ENCODE measurements around the gene SPATS2. TPM values are rescaled to one million over a fixed set of nuclear protein-coding genes. Genes with fewer than 3 reads are reported as not detected.

The SPATS2 gene
- total RNA-seq, 1 experiment from 2014 or later = 43.1 TPM

- intact Hi-C loops (cut with micrococcal nuclease; ENCODE audit: unreplicated experiment) = no loop called here
- BruUV-seq (replicated peaks) = no TSS peak
- no peaks in the 10 kb centered on the region for H3K9me3 Mint-ChIP-seq (ENCODE audit: unreplicated experiment)
- Histone ChIP-seq H3K36me3 (ENCODE audit: control insufficient read depth, insufficient read depth, low read length) (peaks cover 9% of the 10 kb centered on the region), H3K9me3 (no peaks in the 10 kb centered on the region), H3K4me3 (ENCODE audit: low read depth, low read length) (no peak overlapping the region), H3K27me3 (replicated peaks; ENCODE audit: control insufficient read depth, insufficient read depth, low read length) (no peaks in the 10 kb centered on the region), H3K4me1 (no peaks in the 10 kb centered on the region)
- no peak for DNase-seq
- POLR2A ChIA-PET = no interaction called here
- H3K4me1 Mint-ChIP-seq (ENCODE audit: low read depth, unreplicated experiment) = no peaks in the 10 kb centered on the region
- no peak overlapping the region for H3K4me3 Mint-ChIP-seq (ENCODE audit: unreplicated experiment)
- no peak for TF ChIP-seq CTCF (IDR thresholded peaks at IDR 0.05; ENCODE audit: insufficient read depth in 1 of 2, low read depth in 1 of 2, low read length in 1 of 2, severe bottlenecking in 1 of 2, unreplicated experiment in 1 of 2)
- H3K27ac Mint-ChIP-seq (ENCODE audit: unreplicated experiment) = no peak overlapping the region
- H3K36me3 Mint-ChIP-seq (ENCODE audit: insufficient read depth, unreplicated experiment) = peaks cover 62% of the 10 kb centered on the region
- CTCF ChIA-PET = no interaction called here
- H3K27me3 Mint-ChIP-seq (ENCODE audit: insufficient read depth, unreplicated experiment) = no peaks in the 10 kb centered on the region
Measured at GRCh38 chr12:49562233-49562632, 195.0 kb downstream of the SPATS2 start.

- H3K4me1 Mint-ChIP-seq (ENCODE audit: low read depth, unreplicated experiment) = no peaks in the 10 kb centered on the region
- no peak overlapping the region for H3K27ac Mint-ChIP-seq (ENCODE audit: unreplicated experiment)
- ChIA-PET CTCF (interaction anchor here (1.1 kb wide), 1 partner anchor 18 kb away, joined by 3 read pairs; no protein-coding TSS in a partner anchor), POLR2A (no interaction called here)
- no TSS peak for BruUV-seq (replicated peaks)
- peaks cover 9% of the 10 kb centered on the region for H3K36me3 ChIP-seq (ENCODE audit: control insufficient read depth, insufficient read depth, low read length)
- H3K4me3 ChIP-seq (ENCODE audit: low read depth, low read length) = no peak overlapping the region
- peaks cover 68% of the 10 kb centered on the region for H3K36me3 Mint-ChIP-seq (ENCODE audit: insufficient read depth, unreplicated experiment)
- H3K27me3 ChIP-seq (replicated peaks; ENCODE audit: control insufficient read depth, insufficient read depth, low read length) = no peaks in the 10 kb centered on the region
- H3K27me3 Mint-ChIP-seq (ENCODE audit: insufficient read depth, unreplicated experiment) = no peaks in the 10 kb centered on the region
- no peak for DNase-seq
- intact Hi-C loops (cut with micrococcal nuclease; ENCODE audit: unreplicated experiment) = no loop called here
- no peak for TF ChIP-seq CTCF (IDR thresholded peaks at IDR 0.05; ENCODE audit: insufficient read depth in 1 of 2, low read depth in 1 of 2, low read length in 1 of 2, severe bottlenecking in 1 of 2, unreplicated experiment in 1 of 2)
- H3K9me3 ChIP-seq = no peaks in the 10 kb centered on the region
- H3K4me3 Mint-ChIP-seq (ENCODE audit: unreplicated experiment) = no peak overlapping the region
- H3K9me3 Mint-ChIP-seq (ENCODE audit: unreplicated experiment) = no peaks in the 10 kb centered on the region
- H3K4me1 ChIP-seq = no peaks in the 10 kb centered on the region
Measured at GRCh38 chr12:49562831-49563230, 195.6 kb downstream of the SPATS2 start.

GRCh38 chr12:49563951-49564685, 196.9 kb downstream of the SPATS2 start:
- DNase-seq = no peak
- H3K4me1 Mint-ChIP-seq (ENCODE audit: low read depth, unreplicated experiment) = no peaks in the 10 kb centered on the region
- H3K27me3 Mint-ChIP-seq (ENCODE audit: insufficient read depth, unreplicated experiment) = no peaks in the 10 kb centered on the region
- ChIA-PET CTCF (interaction anchor here (1.0 to 1.1 kb wide), 2 partner anchors 11 to 16 kb away, joined by 3 read pairs; no protein-coding TSS in a partner anchor), POLR2A (interaction anchor here (0.7 kb wide), 1 partner anchor 58 kb away, joined by 4 read pairs; no protein-coding TSS in a partner anchor)
- no peaks in the 10 kb centered on the region for H3K9me3 ChIP-seq
- H3K9me3 Mint-ChIP-seq (ENCODE audit: unreplicated experiment) = no peaks in the 10 kb centered on the region
- no peak overlapping the region for H3K4me3 ChIP-seq (ENCODE audit: low read depth, low read length)
- no peaks in the 10 kb centered on the region for H3K4me1 ChIP-seq
- no peak overlapping the region for H3K4me3 Mint-ChIP-seq (ENCODE audit: unreplicated experiment)
- no peak overlapping the region for H3K27ac Mint-ChIP-seq (ENCODE audit: unreplicated experiment)
- TF ChIP-seq CTCF (IDR thresholded peaks at IDR 0.05; ENCODE audit: insufficient read depth in 1 of 2, low read depth in 1 of 2, low read length in 1 of 2, severe bottlenecking in 1 of 2, unreplicated experiment in 1 of 2) = no peak
- no TSS peak for BruUV-seq (replicated peaks)
- intact Hi-C loops (cut with micrococcal nuclease; ENCODE audit: unreplicated experiment) = no loop called here
- H3K36me3 Mint-ChIP-seq (ENCODE audit: insufficient read depth, unreplicated experiment) = peaks cover 72% of the 10 kb centered on the region
- H3K36me3 ChIP-seq (ENCODE audit: control insufficient read depth, insufficient read depth, low read length) = peaks cover 9% of the 10 kb centered on the region
- no peaks in the 10 kb centered on the region for H3K27me3 ChIP-seq (replicated peaks; ENCODE audit: control insufficient read depth, insufficient read depth, low read length)
